Right lung (tissue), 5 donors: ENCODE results near the gene ULK2. TPM values are rescaled to one million over a fixed set of nuclear protein-coding genes. Genes with fewer than 3 reads are reported as not detected.
"Not testable (repeated sequence)": the region's sequence is repeated elsewhere in the genome, so short reads cannot be mapped to it uniquely, and the experiment has no call there.

Experiments
- DNase-seq, 2 donors: peaks; one replicate each; pipeline ENCODE4 v3.0.0-alpha.2; 2013
- polyA plus RNA-seq, 5 donors: library from polyadenylated mRNA; unstranded; fragments of 120-200 nt; gene quantifications; one replicate each; pipeline versions ENCODE4 v1.2.1 to v1.2.3, GENCODE V29; 2013; ENCODE audit warnings: inconsistent platforms in 1 of 5, low replicate concordance in 1 of 5; ENCODE audit not compliant: insufficient read length in 5 of 5, insufficient read depth in 1 of 5

ULK2 gene
- polyA plus RNA-seq, 5 donors: 21.5 to 36.8 (median 29.9) TPM

- DNase-seq: no peak
Measured at GRCh38 chr17:19769946-19770652, 97.6 kb downstream of the ULK2 start.

GRCh38 chr17:19768046-19768782 lies 99.5 kb downstream of the ULK2 start:
- no peak for DNase-seq

- peak; percentile 60 to 64 for DNase-seq
Measured at GRCh38 chr17:19766421-19767270, 101.1 kb downstream of the ULK2 start.

- DNase-seq: no peak
Measured at GRCh38 chr17:19766016-19766415, 101.7 kb downstream of the ULK2 start.

GRCh38 chr17:19763991-19764390 lies 103.7 kb downstream of the ULK2 start:
- not testable (repeated sequence) for DNase-seq

GRCh38 chr17:19763416-19763815 lies 104.3 kb downstream of the ULK2 start:
- DNase-seq: no peak

- DNase-seq: peak in 1 of 2 donors; percentile 52
Measured at GRCh38 chr17:19762515-19762961, 105.2 kb downstream of the ULK2 start.

GRCh38 chr17:19760746-19761145 lies 107.0 kb downstream of the ULK2 start:
- DNase-seq: no peak

GRCh38 chr17:19759568-19760549 lies 107.9 kb downstream of the ULK2 start:
- no peak for DNase-seq

GRCh38 chr17:19757536-19758180 lies 110.1 kb downstream of the ULK2 start:
- DNase-seq: no peak

- no peak for DNase-seq
Measured at GRCh38 chr17:19756546-19756945, 111.2 kb downstream of the ULK2 start.

- DNase-seq: no peak
Measured at GRCh38 chr17:19755821-19756510, 111.8 kb downstream of the ULK2 start.

GRCh38 chr17:19755392-19755791 lies 112.3 kb downstream of the ULK2 start:
- DNase-seq: no peak

GRCh38 chr17:19753661-19754463 lies 113.9 kb downstream of the ULK2 start:
- DNase-seq: no peak

GRCh38 chr17:19753051-19753509 lies 114.7 kb downstream of the ULK2 start:
- DNase-seq: no peak

GRCh38 chr17:19752216-19753050 lies 115.3 kb downstream of the ULK2 start:
- DNase-seq: no peak

GRCh38 chr17:19750835-19751234 lies 116.9 kb downstream of the ULK2 start:
- DNase-seq: no peak

GRCh38 chr17:19750020-19750572 lies 117.6 kb downstream of the ULK2 start:
- DNase-seq: no peak
